ENCODE results near the gene SYNGR4. TPM values are rescaled to one million over a fixed set of nuclear protein-coding genes. Genes with fewer than 3 reads are reported as not detected.

The SYNGR4 gene
- total RNA-seq, 1 experiment from 2014 or later: 0.49 TPM

DNA sequence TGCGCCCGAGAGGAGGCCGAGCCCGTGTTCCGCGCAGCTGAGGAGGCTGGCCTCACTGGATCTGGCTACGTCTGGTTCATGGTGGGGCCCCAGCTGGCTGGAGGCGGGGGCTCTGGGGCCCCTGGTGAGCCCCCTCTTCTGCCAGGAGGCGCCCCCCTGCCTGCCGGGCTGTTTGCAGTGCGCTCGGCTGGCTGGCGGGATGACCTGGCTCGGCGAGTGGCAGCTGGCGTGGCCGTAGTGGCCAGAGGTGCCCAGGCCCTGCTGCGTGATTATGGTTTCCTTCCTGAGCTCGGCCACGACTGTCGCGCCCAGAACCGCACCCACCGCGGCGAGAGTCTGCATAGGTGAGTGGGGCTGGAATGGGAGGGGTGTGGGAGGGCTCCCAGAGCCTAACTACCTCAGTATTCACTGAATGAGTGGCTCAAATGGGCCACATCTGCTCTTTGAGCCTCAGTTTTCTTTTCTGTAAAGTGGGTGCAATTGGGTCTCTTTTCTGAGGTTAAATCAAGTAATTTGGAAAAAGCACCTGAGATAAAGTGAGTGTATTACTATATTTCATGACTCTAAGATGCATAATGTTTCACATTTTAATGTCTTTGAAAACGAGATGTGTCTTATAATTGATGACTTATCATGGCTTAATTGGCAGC is 41.0 kb downstream of the SYNGR4 start:
- H3K79me2 ChIP-seq (ENCODE audit: insufficient read depth, low read length): peaks cover 70% of the 10 kb centered on the region
- CTCF ChIA-PET: no interaction called here
- DNase-seq (ENCODE audit: low read depth, low spot score) (no peak), ATAC-seq (no peak)
- no peak overlapping the region for H3K9ac ChIP-seq (ENCODE audit: low read length)
- H3K36me3 ChIP-seq (ENCODE audit: control insufficient read depth in 1 of 2, insufficient read depth in 2 of 2, low read length in 2 of 2): peaks cover 0 to 9% of the 10 kb centered on the region in 2 experiments; a peak in 1 of 4 replicates
- no peak overlapping the region for H2AFZ ChIP-seq (ENCODE audit: low read depth, low read length, poor library complexity, severe bottlenecking)
- RAD21 ChIA-PET (ENCODE audit: low non-redundant PET in 1 of 2, low total read pairs in 2 of 2, uncharacterized antibody in 2 of 2, unreplicated experiment in 2 of 2): no interaction called here
- no peaks in the 10 kb centered on the region for H3K9me2 ChIP-seq (ENCODE audit: insufficient read depth)
- no peak overlapping the region for H3K27ac ChIP-seq (ENCODE audit: low read depth, low read length)
- no peaks in the 10 kb centered on the region for H4K20me1 ChIP-seq (ENCODE audit: insufficient read depth)
- TF ChIP-seq CEBPB (IDR thresholded peaks at IDR 0.05; ENCODE audit: low read depth): no peak
- TF ChIP-seq SP1 (IDR thresholded peaks at IDR 0.05; ENCODE audit: low read depth): no peak
- no peak for TF ChIP-seq JUND (IDR thresholded peaks at IDR 0.05)
- no peak for TF ChIP-seq POLR2A (IDR thresholded peaks at IDR 0.05; ENCODE audit: borderline replicate concordance, extremely low read depth, insufficient read depth, insufficient read length)
- no peak for TF ChIP-seq CBX3 (IDR thresholded peaks at IDR 0.05; ENCODE audit: low read depth)
- no peak for TF ChIP-seq ZFX (IDR thresholded peaks at IDR 0.05)
- TF ChIP-seq FOSL1 (IDR thresholded peaks at IDR 0.05; ENCODE audit: low read depth): no peak
- TF ChIP-seq EGR1 (IDR thresholded peaks at IDR 0.05; ENCODE audit: low read depth): no peak
- H3K4me2 ChIP-seq (ENCODE audit: low read length): no peak overlapping the region
- no peaks in the 10 kb centered on the region for H3K27me3 ChIP-seq (ENCODE audit: insufficient read depth, low read length)
- POLR2A ChIA-PET: no interaction called here
- peaks cover 10 to 30% of the 10 kb centered on the region in 2 experiments for H3K4me1 ChIP-seq (ENCODE audit: control insufficient read depth in 1 of 2, insufficient read depth in 2 of 2, low read length in 2 of 2)
- H3K9me3 ChIP-seq (ENCODE audit: control insufficient read depth in 1 of 2, insufficient read depth in 1 of 2, low read depth in 1 of 2, low read length in 2 of 2): no peaks in the 10 kb centered on the region
- no TSS peak for BruUV-seq (replicated peaks)
- intact Hi-C loops (cut with micrococcal nuclease): no loop called here
- H3K4me3 ChIP-seq (replicated peaks in 1 of 2; ENCODE audit: low read depth in 1 of 2, low read length in 2 of 2): no peak overlapping the region

- RAD21 ChIA-PET (ENCODE audit: low non-redundant PET in 1 of 2, low total read pairs in 2 of 2, uncharacterized antibody in 2 of 2, unreplicated experiment in 2 of 2): no interaction called here
- no peaks in the 10 kb centered on the region for H4K20me1 ChIP-seq (ENCODE audit: insufficient read depth)
- H3K4me2 ChIP-seq (ENCODE audit: low read length): 0 out of 2 replicates have a peak overlapping the region, but pooled peaks have one; percentile 13
- no peak overlapping the region for H3K27ac ChIP-seq (ENCODE audit: low read depth, low read length)
- no peaks in the 10 kb centered on the region for H3K9me3 ChIP-seq (ENCODE audit: control insufficient read depth in 1 of 2, insufficient read depth in 1 of 2, low read depth in 1 of 2, low read length in 2 of 2)
- peaks cover 0 to 9% of the 10 kb centered on the region in 2 experiments; a peak in 1 of 4 replicates for H3K36me3 ChIP-seq (ENCODE audit: control insufficient read depth in 1 of 2, insufficient read depth in 2 of 2, low read length in 2 of 2)
- peaks cover 62% of the 10 kb centered on the region for H3K79me2 ChIP-seq (ENCODE audit: insufficient read depth, low read length)
- POLR2A ChIA-PET: no interaction called here
- TF ChIP-seq ZNF274 (IDR thresholded peaks at IDR 0.05; ENCODE audit: low read depth, low read length) (no peak), SP1 (IDR thresholded peaks at IDR 0.05; ENCODE audit: low read depth) (no peak), EZH2phosphoT487 (IDR thresholded peaks at IDR 0.05; ENCODE audit: borderline replicate concordance) (no peak), POLR2A (IDR thresholded peaks at IDR 0.05; ENCODE audit: borderline replicate concordance, extremely low read depth, insufficient read depth, insufficient read length) (no peak), ZBTB33 (IDR thresholded peaks at IDR 0.05; ENCODE audit: extremely low read depth, insufficient replicate concordance, low read length) (no peak), SRF (IDR thresholded peaks at IDR 0.05; ENCODE audit: low read depth) (no peak), CEBPB (IDR thresholded peaks at IDR 0.05; ENCODE audit: low read depth) (no peak), CBX3 (IDR thresholded peaks at IDR 0.05; ENCODE audit: low read depth) (no peak), TCF7L2 (IDR thresholded peaks at IDR 0.05; ENCODE audit: borderline replicate concordance, extremely low read depth, insufficient read depth, insufficient read length) (no peak), ZFX (IDR thresholded peaks at IDR 0.05) (no peak), RAD21 (IDR thresholded peaks at IDR 0.05; ENCODE audit: low read depth) (no peak), EGR1 (IDR thresholded peaks at IDR 0.05; ENCODE audit: low read depth) (no peak), MAX (IDR thresholded peaks at IDR 0.05) (no peak), EZH2 (IDR thresholded peaks at IDR 0.05) (no peak)
- TF ChIP-seq, protein P1, sequence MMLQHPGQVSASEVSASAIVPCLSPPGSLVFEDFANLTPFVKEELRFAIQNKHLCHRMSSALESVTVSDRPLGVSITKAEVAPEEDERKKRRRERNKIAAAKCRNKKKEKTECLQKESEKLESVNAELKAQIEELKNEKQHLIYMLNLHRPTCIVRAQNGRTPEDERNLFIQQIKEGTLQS (IDR thresholded peaks at IDR 0.05): no peak
- peaks cover 4 to 23% of the 10 kb centered on the region in 2 experiments; a peak in 3 of 4 replicates for H3K4me1 ChIP-seq (ENCODE audit: control insufficient read depth in 1 of 2, insufficient read depth in 2 of 2, low read length in 2 of 2)
- ATAC-seq (no peak; the same call in 1 of the 2 replicates), DNase-seq (ENCODE audit: low read depth, low spot score) (no peak)
- H3K4me3 ChIP-seq (replicated peaks in 1 of 2; ENCODE audit: low read depth in 1 of 2, low read length in 2 of 2): no peak overlapping the region
- no peak overlapping the region for H3K9ac ChIP-seq (ENCODE audit: low read length)
- H3K27me3 ChIP-seq (ENCODE audit: insufficient read depth, low read length): no peaks in the 10 kb centered on the region
- CTCF ChIA-PET: no interaction called here
- H3K9me2 ChIP-seq (ENCODE audit: insufficient read depth): no peaks in the 10 kb centered on the region
- H2AFZ ChIP-seq (ENCODE audit: low read depth, low read length, poor library complexity, severe bottlenecking): no peak overlapping the region
- intact Hi-C loops (cut with micrococcal nuclease): no loop called here
- TSS peak; percentile 11 for BruUV-seq (replicated peaks)
Measured at GRCh38 chr19:48405850-48406249, 41.7 kb downstream of the SYNGR4 start.
